ENCODE data around the gene PARP11.
"Not testable (repeated sequence)": the region's sequence is repeated elsewhere in the genome, so short reads cannot be mapped to it uniquely, and the experiment has no call there.

PARP11 gene

DNA sequence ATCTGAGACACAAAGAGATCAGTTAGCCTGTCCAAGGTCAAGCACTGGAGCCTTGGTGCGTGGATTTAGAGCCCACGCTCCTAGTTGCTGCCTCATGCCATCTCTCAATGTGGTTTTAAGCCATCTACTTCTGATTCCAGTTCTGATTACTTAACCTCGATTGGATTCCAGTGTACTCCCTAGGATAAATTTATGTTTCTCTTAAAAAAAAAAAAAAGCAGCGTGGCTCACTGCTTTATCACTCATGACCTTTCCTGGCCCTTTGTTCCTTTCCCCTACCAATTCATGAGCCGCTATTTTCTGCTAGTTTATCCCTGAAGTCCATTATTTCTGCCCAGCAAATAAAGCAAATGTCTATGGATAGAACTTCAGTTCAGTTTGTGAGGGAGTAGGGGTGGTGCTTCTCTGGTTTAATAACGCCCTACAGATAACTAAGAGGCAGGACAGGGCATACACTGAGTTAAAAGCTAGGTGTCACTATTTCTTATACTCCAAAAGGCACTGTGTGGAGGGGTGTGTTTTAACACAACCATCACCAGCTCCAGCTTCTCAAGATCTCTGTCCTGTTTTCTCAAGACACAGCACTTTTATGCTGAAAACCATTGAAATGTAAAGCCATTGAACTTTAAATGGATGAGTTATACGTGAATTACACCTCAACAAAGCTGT lies 9.8 kb upstream of the PARP11 start:
- DNase-seq (ENCODE audit: low read depth) = no peak

DNA sequence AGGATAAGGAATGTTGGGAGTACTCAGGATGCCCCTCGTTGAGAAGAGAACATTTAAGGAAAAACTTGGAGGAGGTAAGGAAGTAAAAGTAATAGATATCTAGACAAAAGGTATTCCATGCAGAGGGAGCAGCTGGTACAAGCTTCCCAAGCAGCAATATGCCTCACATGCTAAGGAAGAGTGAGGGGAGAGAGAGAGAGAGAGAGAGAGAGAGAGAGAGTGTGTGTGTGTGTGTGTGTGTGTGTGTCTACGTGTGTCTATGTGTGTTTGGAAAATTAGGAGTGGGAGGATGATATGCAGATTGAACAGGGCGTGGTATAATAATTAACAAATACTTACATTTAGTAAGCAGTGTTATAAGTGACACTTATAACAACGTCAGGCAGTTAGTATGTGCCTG lies 9.2 kb upstream of the PARP11 start:
- no peak for DNase-seq (ENCODE audit: low read depth)

DNA sequence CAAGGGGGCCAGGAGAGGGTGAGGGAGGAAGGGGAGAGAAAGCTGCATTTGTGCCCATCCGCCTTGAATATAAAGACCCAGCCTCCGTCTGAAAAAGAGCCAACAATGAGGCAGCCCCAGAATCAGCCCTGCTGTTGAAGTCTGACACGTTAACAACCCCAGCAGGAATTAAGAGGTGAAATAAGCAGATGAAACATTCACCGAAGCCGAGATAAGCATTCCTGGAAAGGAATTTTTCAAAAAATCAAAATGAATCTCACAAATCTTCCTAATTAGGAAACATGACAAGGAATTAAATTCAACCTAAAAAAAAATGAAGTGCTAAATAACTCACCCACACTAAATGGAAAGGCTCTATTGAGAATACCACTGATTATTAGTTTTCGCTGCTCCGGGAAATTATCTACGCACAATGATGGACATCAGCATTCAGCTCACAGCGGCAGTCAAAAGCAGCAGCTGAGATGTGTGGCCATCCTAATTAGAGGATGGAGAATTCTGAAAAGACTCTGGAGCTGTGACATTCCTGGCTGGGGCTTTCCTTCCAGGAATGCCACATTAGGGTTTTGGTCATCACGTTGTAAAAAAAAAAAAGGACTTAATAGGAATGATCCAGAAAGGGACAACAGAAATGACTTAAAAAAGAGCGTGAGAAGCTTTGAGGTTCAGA lies 8.2 kb upstream of the PARP11 start:
- no peak for DNase-seq (ENCODE audit: low read depth)

DNA sequence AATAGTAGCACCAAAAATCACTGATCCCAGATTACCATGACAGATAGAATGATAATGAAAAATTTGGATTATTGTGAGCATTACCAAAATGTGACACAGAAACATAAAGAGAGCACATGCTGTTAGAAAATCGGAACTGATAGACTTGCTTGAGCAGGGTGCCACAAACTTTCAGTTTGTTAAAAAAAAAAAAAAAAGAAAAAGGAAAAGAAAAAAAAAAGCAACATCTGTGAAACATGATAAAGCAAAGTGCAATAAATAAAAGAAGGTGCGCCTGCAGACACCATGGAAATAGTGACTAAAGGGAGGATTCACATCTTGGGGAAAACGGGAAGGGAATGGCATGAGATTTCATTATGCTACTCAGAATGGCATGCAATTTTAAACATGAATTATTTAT lies 6.6 kb upstream of the PARP11 start:
- DNase-seq (ENCODE audit: low read depth) = no peak

DNA sequence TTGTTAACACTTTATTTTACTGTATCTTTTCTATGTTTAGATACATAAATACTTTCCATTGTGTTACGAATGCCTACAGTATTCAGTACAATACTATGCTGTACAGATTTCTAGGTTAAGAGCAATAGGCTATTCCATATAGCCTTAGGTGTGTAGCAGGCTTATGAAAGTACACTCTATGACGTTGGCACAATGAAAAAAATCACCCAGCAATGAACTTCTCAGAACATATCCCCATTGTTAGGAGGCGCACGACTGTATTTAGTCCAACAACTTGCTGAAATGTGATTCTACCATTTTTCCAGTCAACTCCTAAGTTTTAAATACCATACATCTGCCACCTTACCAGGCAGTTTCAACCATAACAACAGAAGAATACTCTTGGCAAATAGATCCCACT lies 1.8 kb downstream of the PARP11 start:
- no peak for DNase-seq (ENCODE audit: low read depth)

DNA sequence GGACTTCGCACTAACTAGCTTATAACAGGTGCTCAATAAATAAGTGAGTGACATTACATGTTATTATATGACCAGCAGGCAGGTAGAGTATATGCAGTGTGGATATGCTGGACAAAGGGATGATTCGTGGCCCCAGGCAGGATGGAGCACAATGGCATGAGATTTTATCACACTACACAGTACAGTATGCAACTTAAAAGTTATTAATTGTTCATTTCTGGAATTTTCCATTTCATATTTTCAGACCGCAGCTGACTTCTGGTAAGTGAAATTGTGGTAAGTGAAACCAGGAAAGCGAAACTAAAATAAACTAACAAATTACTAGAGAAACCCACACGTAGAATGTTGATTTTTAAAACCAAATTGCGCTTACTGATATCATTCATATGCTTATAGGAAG lies 3.3 kb downstream of the PARP11 start:
- DNase-seq (ENCODE audit: low read depth) = no peak

DNA sequence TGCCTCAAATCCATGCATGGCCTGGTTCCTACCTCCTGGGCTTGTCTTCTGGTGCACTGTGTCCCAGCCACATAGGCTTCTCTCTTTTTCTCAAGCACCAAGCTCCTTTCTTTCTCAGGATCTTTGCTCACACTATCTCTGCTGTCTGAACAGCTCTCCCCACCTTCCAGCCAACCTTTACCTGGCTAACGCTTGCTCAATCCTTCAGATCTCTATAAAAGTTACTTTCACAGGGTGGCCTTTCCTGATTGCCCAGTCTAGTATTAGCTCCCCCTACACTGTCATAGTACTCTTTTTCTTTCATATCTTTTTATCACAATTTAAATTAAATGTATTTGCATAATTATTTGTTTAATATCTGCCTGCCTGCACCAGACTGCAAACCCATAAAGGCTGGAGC lies 3.8 kb downstream of the PARP11 start:
- no peak for DNase-seq (ENCODE audit: low read depth)

DNA sequence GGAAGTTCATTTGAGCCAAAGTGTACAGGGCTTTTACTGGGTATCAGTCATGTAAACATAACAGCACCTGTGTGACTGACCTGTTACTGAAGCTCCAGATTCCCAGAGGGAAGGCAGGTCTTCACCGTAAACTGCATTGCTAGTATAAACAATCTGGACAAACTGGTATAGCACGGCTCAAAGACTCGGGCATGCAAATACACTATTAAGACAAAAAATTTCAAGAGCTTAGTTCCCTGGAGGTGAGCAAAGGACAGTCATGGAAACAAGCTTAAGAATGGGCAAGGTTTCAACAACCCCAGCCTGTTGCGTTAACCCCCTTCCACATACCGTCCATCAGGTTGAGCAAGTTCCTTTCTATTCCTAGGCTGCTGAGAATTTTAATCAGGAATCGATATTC lies 9.4 kb downstream of the PARP11 start:
- DNase-seq (ENCODE audit: low read depth) = no peak

DNA sequence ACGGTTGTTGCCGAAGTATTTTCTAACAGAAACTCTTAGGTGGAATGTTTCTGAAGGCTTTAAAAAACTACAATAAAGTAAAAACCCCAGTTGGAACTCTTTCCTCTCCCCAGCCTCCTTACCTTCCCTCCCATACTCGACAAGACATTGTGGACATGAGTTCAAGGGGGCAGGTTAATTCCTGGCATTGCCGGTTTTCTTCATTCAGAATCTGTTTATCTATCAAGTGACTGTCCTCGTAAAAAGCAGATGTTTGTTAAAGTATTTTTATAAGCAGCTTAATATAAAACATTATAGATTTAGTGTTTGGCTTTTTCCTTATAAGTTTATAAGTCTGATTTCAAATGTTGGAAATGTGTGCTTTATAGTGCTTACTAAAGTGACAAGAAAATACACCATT lies 30.7 kb downstream of the PARP11 start:
- no peak for DNase-seq (ENCODE audit: low read depth)

DNA sequence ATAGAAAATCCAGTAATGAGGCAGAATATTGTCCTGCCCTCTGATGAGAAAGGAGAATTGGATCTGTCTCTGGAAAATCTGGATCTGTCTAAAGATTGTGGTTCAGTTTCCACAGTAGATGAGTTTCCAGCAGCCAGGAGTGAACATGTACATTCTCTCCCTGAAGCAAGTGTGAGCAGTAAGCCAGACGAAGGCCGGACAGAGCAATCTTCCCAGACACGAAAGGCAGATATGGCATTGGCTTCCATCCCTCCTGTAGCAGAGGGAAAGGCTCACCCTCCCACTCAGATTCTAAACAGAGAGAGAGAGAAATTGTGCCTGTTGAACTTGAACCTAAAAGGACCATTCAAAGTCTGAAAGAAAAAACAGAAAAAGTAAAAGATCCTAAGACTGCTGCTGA lies 31.4 kb downstream of the PARP11 start:
- no peak for DNase-seq (ENCODE audit: low read depth)

DNA sequence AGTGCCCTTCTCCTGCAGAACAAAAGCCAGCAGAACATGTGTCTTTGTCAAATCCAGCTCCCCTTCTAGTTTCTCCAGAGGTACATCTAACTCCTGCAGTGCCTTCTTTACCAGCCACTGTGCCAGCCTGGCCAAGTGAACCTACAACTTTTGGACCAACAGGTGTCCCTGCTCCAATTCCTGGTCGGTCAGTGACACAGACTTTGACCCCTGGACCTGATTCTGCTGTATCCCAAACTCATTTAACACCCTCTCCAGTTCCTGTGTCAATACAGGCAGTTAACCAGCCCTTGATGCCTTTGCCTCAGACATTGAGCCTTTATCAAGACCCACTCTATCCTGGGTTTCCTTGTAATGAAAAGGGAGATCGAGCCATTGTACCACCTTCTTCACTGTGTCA lies 32.4 kb downstream of the PARP11 start:
- DNase-seq (ENCODE audit: low read depth) = not testable (repeated sequence)

DNA sequence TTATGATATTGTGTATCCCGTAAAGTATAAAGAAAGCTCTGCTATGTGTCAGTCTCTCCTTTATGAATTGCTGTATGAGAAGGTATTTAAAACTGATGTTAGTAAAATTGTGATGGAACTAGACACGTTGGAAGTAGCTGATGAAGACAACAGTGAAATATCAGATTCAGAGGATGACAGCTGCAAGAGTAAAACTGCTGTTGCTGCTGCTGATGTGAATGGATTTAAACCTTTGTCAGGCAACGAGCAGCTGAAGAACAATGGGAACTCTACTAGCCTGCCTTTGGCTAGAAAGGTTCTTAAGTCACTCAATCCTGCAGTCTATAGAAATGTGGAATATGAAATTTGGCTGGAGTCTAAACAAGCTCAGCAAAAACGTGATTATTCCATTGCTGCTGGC lies 33.5 kb downstream of the PARP11 start:
- DNase-seq (ENCODE audit: low read depth) = not testable (repeated sequence)

DNA sequence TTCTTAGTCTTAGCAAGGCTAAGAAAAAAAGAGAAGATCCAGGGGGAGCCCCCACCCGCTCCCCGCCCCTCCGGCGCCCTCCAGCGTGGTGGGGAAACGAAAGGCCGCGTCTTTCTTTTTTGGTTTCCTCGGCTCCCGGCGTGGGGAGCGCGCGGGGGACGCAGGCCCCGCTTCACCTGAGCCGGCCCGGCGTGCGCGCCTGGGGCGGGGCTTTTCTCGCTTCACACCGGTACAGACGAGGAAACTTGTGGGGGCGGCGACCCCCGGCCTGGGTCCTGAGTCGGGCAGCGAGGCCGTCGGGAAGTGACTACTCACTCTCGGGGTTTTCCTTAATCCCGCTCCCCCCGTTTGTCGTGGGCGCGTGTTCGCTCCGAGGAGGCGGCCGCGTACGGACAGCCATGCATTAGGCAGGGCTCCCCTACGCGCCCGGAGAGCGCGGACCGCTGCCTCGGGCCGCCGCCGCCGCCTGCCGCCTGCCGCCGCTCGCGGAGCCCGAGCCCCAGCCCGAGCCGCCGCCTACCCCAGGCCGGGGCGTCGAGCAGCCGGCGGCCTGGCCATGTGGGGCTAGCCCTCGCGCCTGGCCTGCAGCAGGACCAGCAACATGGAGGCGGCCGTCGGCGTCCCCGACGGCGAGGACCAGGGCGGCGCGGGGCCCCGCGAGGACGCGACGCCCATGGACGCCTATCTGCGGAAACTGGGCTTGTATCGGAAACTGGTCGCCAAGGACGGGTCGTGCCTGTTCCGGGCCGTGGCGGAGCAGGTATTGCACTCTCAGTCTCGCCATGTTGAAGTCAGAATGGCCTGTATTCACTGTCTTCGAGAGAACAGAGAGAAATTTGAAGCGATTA lies 34.3 kb downstream of the PARP11 start:
- DNase-seq (ENCODE audit: low read depth) = not testable (repeated sequence)

DNA sequence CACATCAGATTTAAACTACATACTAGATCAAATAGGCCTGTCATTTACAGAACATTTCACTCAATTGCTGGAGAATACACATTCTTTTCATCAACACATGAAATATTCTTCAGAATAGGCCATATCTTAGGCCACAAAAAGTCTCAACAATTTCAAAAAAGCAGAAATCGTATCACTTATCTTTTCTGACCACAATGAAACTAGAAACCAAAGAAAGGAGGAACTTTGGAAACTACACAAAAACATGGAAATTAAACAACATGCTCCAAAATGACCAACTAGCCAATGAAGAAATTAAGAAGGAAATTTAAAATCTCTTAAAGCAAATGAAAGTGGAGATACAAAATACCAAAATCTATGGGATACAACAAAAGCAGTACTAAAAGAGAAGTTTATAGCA lies 35.1 kb downstream of the PARP11 start:
- DNase-seq (ENCODE audit: low read depth) = no peak

DNA sequence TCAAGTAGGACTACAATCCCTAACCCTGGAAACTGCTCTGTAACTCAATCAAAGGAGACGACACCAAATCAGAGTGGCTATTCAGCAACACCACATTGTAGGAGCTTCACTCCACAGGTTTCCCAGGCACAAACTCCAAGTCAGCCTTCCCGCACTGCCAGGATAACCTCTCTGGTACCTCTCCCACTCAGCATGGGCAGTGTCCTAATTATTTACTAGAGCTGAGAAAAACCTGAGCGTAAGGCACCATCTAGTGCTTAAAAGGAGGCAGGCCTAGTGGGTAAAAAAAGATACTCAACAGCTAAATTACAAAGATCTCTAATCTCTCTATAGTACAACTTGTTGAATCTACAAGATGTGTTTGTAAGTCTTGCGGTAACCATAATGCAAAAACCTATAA lies 36.1 kb downstream of the PARP11 start:
- no peak for DNase-seq (ENCODE audit: low read depth)

DNA sequence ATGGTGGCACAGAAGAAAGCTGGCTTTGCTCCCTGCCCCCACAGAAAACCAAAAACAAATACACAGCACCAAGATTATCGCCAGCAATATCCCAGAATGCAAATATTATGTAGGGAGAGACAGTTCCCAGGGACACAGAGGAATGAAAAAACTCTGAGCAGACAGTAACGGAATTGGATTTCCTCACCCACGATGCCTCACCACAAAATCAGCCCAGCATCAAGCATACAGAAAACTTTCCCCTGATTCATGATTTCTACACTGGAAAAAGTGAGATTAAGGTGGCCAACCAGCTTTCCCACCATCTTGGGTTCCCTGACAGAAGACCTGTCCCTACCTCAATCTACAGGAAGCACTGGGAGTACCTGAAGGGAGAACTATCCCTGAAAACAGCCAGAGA lies 36.6 kb downstream of the PARP11 start:
- DNase-seq (ENCODE audit: low read depth) = no peak

DNA sequence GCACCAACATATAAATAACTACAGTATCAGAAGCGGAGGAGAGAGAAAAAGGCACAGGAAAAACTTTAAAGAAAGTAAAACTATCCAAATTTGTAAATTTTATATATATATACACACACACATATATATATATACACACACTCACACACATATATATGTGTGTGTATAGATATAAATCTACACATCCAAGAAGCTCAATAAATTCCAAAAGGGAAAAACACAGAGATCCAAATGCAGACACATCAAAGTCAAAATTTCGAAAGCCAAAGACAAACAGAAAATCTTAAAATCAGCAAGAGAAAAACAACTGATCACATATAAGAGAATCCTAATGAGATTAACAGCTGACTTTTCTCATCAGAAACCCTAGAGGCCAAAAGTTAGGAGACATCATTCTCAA lies 37.3 kb downstream of the PARP11 start:
- DNase-seq (ENCODE audit: low read depth) = no peak

DNA sequence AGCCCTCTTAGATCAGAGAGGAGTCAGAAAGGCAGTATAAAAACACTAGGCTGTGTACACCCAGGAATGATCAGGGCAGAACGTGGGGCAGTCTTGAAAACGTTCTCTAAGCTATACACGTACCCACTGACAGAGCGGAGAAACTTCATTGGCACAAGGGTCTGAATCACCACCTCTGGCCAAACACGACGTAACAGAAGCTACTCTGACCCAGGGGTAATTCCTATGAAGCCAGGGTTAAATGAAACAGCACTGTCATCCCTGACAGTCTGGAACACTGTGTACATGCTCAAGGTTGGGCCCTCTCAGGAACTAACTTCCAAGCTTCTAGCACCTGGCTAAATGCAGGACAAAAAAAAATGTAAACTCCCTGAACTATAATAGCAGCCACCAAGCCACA lies 38.4 kb downstream of the PARP11 start:
- DNase-seq (ENCODE audit: low read depth) = no peak

DNA sequence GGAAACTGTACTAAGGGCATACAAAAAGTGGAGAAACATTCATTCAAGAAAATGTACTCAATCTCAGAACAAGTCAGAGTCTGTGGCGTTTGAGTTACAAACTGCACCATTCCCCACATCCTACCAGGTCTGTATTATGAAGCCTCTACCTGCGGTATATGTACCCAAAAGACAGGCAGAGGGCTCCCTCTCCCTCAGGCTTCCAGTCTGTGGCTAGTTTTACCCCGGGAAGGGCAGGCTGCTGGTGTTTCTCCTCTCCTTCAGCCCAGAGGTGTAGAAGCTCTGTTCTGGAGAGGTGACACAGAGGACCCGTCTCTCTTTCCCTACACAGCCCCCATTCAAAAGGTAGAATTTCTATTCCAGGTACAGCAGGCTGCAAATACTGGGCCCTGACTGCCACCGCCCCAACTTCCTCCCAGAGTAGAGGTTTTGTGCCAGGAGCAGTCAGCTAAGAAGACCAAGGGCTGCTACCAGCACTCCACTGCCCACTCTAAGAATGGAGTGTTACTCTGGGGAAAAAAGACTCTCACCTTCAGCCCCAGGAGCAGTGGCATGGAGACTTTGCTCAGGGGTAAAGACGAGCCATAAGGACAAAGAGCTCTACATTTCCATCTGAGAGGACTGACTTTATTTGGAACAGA lies 39.4 kb downstream of the PARP11 start:
- DNase-seq (ENCODE audit: low read depth) = no peak

DNA sequence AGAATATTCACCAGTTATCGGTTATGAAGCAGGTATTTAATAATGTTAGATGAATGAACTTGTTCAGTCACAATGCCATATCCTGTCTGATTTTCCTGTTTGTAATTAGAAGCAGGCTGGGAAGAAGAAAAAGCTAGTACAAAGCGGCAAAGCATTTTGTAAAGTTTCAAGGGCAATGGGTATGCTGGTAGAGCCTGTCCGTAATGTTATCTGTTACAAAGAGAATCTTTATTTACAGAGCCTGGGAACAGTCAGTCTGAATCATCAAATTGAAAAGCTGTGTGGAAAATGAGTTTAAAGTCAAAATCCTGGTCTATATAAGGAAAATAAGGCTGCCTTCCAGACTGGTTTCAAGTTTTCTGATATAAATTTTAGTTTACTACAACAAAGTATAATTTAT lies 40.5 kb downstream of the PARP11 start:
- no peak for DNase-seq (ENCODE audit: low read depth)

DNA sequence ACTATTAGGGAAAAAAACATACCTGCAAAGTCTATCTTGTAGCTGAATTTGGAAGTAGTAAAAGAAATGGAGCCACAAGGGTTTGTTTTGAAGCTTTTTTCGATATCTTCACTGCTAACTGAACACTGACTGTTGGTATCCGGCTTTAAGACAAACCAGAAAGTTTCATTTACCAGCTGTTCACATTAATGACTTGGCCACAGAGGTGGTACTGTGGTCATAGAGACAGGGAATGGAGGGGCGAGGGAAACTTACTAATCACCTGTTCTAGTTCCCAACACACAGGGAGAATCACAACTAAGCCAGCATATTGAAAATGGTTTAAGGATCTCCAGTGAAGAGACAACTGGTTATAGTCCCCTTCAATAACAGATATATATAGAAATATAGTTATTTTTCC lies 44.3 kb downstream of the PARP11 start:
- DNase-seq (ENCODE audit: low read depth) = no peak

DNA sequence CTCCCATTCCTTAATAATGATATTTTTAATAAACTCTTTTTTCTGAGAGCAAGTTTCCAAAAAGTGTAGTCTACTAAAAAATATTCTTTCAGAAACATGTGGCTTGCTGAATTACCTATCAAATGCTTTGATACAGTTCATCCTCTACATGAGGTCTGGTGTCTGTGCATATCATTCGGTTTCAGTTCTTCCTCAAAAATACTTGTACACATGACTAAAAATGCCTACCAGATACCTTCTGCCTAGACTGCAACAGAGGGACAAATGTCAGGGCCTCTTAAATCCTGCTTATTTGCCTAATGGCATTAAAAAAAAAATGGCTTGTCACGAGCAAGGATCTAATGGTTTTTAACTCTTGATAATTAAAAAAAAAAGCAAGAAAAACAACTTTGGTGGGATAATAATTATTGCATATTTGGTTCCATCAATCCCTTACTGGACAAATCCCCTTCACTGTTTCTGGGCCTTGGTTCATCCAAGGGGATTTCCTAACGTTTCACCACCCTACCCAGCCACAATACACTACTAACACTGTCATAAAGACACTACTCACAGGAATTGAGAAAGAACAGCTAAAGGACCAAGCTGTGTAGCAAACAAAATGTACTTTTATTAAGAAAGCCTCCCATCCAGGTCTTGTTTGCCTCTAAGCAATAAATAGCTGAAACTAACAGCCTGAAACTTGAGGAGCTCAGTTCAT lies 45.7 kb downstream of the PARP11 start:
- no peak for DNase-seq (ENCODE audit: low read depth)

Data from fibroblast of gingiva (primary cell).